Activated effector memory CD4-positive, alpha-beta T cell treated with anti-CD3 and anti-CD28 coated beads, Interleukin-2, amount 50 U/mL, for 16 hours (primary cell): ENCODE results near the gene TNF.
A peak's percentile ranks its signal among the peaks of the same experiment; 100 is the strongest.

Source experiments
- DNase-seq: peaks from one replicate; pipeline ENCODE4 v3.0.0-alpha.2; 2020

TNF gene

DNA sequence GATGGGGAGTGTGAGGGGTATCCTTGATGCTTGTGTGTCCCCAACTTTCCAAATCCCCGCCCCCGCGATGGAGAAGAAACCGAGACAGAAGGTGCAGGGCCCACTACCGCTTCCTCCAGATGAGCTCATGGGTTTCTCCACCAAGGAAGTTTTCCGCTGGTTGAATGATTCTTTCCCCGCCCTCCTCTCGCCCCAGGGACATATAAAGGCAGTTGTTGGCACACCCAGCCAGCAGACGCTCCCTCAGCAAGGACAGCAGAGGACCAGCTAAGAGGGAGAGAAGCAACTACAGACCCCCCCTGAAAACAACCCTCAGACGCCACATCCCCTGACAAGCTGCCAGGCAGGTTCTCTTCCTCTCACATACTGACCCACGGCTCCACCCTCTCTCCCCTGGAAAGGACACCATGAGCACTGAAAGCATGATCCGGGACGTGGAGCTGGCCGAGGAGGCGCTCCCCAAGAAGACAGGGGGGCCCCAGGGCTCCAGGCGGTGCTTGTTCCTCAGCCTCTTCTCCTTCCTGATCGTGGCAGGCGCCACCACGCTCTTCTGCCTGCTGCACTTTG is at the start of gene TNF:
Gene TNF, plus strand, starts transcription at position 231 of the 567 bp plus-strand sequence. Its CDS starts 177 bp downstream, at position 408.
- DNase-seq, result peak; percentile 95

- no peak for DNase-seq
Observed at GRCh38 chr6:31525932-31526591, 49.3 kb upstream of the TNF start.

DNA sequence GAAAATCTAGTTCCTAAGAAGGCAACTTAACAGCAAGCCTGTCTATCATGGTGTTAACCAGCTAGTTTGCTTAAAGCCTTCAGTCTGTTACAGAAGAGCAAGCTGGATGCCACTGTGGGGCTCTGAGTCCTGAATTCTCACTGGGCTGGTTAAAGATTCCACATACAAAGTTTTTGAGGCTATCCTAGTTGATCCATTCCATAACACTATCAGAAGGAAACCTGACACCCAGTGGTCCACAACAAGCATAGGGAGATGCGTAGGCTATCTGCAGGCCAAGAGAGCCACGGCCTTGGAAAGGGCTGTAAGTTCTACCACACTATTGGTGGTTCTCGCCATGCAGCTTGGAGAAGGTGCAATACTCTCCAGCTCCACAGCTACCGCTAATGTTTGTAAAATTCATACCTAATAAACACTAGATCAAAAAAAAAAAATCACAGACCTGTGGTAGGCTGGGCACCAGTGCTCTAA is 47.0 kb upstream of the TNF start:
- DNase-seq, result peak; percentile 6

- DNase-seq, result peak; percentile 61
Observed at GRCh38 chr6:31528821-31529328, 46.5 kb upstream of the TNF start, which contains the start of gene MCCD1. Gene MCCD1 (plus strand): TSS chr6:31528962. CDS start chr6:31529015, 53 bp downstream.

DNA sequence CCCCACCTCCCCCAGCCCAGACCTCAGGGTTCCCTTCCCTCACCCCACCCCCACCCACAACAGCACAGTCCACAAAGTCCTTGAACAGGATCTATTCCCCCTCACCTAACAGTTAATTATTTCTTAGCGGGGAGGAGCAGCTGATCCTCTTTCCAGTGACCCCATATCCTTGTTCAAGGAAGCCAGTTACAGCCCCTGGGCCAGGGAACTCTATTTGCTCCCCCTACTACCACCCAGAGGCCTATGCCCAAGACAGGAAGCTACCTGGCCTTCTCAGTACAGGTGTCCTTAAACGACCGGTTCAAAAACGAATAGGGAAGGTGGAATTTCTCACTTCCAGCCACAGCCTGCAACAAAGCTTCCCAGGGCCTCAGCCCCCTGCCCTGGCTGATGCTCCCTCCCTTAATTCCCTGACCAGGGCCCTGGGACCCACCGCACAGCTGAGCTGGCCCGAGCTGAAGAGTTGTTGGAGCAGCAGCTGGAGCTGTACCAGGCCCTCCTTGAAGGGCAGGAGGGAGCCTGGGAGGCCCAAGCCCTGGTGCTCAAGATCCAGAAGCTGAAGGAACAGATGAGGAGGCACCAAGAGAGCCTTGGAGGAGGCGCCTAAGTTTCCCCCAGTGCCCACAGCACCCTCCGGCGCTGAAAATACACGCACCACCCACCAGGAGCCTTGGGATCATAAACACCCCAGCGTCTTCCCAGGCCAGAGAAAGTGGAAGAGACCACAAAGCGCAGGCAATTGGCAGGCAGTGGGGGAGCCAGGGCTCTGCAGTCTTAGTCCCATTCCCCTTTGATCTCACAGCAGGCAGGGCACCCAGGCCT is 45.8 kb upstream of the TNF start:
- DNase-seq, result peak; percentile 43

GRCh38 chr6:31530659-31531058 is 44.7 kb upstream of the TNF start:
- no peak for DNase-seq

- no peak for DNase-seq
Observed at GRCh38 chr6:31531162-31531561, 44.2 kb upstream of the TNF start.

- DNase-seq, result no peak
Observed at GRCh38 chr6:31531771-31532643, 43.4 kb upstream of the TNF start.

DNA sequence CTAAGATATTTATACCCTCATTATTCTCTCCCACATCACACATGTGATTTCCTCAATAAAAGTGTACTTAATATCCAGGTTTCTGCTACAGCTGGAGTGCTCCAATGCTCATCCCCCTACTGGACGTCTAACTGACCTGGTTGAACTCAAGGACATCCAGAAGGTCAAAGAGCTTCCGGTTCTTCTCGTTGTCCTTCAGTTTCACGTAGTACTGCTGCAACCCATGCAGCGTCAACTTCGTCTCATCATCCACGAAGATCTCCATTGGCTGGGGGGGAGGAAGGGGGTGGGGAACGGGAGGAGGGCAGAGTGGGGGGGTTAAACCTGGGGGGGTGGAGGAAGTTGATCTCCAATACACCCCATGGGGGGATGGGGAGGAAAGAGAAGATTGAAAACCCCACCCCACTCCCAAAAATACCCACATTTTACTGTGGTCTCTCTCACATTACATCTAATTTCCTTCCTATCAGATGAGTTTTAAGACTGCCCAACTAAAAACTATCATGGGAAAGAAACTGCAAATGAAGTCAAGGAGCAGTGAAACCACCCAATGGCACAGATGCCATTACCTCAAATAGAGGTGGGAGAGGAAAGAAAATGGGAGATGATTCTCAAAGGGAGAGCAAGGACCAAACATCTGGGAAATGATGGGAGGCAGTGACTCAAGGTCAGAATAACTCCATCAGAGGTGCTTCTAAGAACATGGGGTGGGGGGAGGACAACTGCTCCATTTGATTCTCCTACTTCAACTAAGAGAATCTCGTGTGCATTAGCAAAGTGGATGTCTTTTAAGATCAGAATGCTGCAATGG is 42.5 kb upstream of the TNF start:
- DNase-seq, result no peak

GRCh38 chr6:31533455-31533841 is 41.9 kb upstream of the TNF start:
- DNase-seq, result no peak

- DNase-seq, result no peak
Observed at GRCh38 chr6:31534011-31534410, 41.4 kb upstream of the TNF start.

DNA sequence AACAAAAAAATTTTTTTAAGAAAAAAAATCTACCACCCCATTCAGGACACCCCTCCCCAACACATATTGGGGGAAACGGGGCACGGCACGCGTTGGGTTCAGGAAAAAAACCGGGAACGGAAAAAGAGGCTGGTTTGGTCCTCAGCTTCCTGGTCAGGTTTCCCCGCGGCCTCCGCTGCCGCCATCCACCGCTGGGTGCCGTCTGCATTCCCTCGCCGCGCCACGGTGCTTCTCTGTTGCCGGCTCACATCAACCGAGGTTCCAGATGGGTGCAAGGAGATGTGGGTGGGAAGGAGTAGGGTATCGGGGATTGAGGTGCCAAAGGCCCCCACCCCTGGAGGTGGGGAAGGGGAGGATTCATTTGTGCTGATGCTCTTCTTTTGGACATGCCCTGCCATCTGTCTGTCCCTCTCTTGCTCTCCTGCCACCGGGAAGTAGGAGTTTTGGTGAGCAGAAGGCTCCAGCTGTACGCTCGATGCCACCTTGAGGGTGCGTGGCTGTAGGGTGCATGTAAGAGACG is 40.8 kb upstream of the TNF start:
- DNase-seq, result no peak

GRCh38 chr6:31535538-31536324 is 39.6 kb upstream of the TNF start:
- no peak for DNase-seq

DNA sequence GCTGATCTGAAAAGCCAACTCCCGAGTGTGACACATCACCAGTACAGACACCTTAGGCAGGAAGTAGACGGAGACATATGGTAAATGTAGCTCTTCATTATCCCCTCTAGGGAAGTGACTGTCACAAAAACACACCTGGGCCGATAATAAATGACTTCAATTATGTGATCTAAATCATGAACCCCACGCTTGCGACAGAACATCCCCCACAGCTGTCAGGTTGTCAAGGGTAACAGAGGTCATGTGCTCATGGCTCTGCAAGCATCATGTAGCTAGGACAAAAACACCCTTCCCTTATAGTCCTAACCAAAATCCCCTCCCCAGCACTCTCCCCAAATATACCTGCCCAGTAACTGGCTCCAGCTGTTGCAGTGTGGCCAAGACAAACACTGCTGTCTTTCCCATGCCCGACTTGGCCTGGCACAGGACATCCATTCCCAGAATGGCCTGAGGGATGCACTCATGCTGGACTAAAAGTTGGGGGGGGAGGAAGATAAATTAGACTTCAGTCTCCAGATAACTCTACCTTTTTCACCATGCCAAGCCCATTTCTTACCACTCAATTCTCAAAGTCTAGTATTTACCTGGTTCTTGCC is 36.5 kb upstream of the TNF start:
- DNase-seq, result no peak

DNA sequence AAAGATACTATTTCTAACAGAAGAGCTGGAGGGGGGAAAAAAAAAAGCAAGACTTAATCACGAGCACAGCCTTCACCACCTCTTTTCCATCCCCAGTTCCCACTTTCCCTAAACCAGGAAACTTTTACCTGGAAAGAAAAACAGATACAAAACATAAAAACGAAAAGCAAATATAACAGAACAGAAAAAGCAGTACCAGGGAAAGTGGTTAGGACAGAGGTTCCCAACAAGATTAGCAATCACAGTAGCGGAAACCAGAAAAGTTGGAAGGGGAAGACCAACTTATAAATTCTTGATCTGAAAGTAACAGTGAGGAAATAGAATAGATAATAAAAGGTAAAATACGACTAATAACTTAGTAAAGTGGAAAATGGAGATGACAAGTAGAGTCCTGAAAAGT is 34.7 kb upstream of the TNF start:
- no peak for DNase-seq

- peak; percentile 87 for DNase-seq
Observed at GRCh38 chr6:31541059-31541657, 34.2 kb upstream of the TNF start.

DNA sequence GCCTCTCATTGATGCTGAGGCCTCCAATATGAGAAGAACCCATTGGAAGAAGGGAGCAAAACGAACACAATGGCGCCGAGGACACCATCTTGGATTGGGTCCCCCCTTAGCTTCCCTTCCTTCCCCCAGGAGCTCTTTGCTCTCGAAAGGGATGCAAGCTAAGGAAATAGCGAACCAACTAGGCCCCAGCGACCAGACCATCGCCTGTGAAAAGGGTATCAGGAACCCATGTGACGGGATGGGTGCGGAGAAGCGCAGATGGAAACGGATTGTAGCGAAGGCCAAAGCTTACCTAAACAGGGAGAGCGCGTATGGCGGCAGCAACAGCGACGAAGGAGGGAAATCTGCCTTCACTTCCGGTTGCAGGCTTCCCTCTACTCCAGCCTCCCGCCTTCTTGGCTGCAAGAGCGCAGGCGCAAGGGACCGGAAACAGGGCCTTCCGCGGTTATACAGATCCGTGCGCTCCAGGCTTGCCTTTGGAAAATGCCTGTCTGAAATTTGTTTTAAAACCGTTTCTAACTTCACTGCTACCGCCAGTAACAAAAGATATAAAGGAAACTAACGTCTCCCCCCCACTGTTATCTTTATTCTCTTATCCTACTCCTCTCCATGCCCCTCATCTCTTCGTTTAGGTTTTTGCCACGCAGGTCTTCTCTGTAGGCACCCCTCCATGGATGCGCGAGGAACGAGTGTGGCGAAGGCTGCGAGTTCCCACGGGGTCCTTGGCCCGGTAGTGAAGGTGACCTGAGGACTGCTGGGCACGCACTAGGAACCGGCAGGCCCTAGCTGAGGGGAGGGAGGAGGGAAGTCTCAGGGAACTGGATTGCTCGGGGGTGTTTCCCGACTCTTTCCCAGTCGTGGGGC is 33.5 kb upstream of the TNF start, which contains the start of gene DDX39B:
Gene DDX39B, minus strand, starts transcription at position 346 of the 864 bp plus-strand sequence. CDS start 1,471 bp downstream, outside the sequence.
- DNase-seq, result peak; percentile 97

- DNase-seq, result no peak
Observed at GRCh38 chr6:31543639-31544038, 31.7 kb upstream of the TNF start.

GRCh38 chr6:31544676-31545075 is 30.7 kb upstream of the TNF start:
- DNase-seq, result no peak
